HepG2 (cell line): ENCODE results near the gene ZMYND8. TPM values are rescaled to one million over a fixed set of nuclear protein-coding genes. Genes with fewer than 3 reads are reported as not detected.

Source experiments
- ATAC-seq: fragments of 200-7000 bp; cut with Tn5 transposase; 3 replicates; pipeline ENCODE4 v1.9.1; 2020; ENCODE audit warnings: mild to moderate bottlenecking, moderate library complexity
- BruUV-seq: library from RNA; stranded (reverse); fragments of 400-500 nt; replicated peaks from 2 replicates; lab custom pipeline; 2021; lab: Mats Ljungman, UMichigan
- CTCF ChIA-PET: fragments of 300-600 bp; formaldehyde crosslinking; extraction: SDS; loops from one replicate; lab custom pipeline; 2021; ENCODE audit warnings: low total read pairs, inconsistent platforms, low intra/inter-chr PET ratio; lab: Yijun Ruan, JAX
- POLR2A ChIA-PET: fragments of 350-600 bp; sonication (Branson Sonifier 250); formaldehyde crosslinking; loops from one replicate; lab custom pipeline; 2020; ENCODE audit warnings: antibody characterized with exemption, inconsistent platforms; lab: Yijun Ruan, JAX
- DNase-seq: peaks from one replicate; pipeline ENCODE4 v3.0.0-alpha.2; 2015; ENCODE audit warnings: low spot score
- FAIRE-seq: peaks from 3 replicates; lab custom pipeline; 2011; peaks lifted over from hg19 to GRCh38; lab: Jason Lieb, UNC
- H2AFZ ChIP-seq: one replicate; pipeline ENCODE4 v1.6.1; 2011; ENCODE audit warnings: low read length, inconsistent platforms
- H3K27ac ChIP-seq: fragments of 300-600 bp; 3 replicates; pipeline ENCODE4 v1.8.0; 2011; ENCODE audit warnings: mixed run types, mild to moderate bottlenecking, mixed read lengths, low read length, inconsistent platforms; ENCODE audit not compliant: insufficient read depth; ENCODE audit errors: extremely low read length
- H3K27me3 ChIP-seq, 2 experiments: fragments of 200-600 bp in 1 of 2; 2 replicates in 1 of 2; 3 replicates in 1 of 2; pipeline versions ENCODE4 v1.6.0 to v1.8.0; 2011; ENCODE audit warnings: low read length in 2 of 2, mild to moderate bottlenecking in 2 of 2, moderate library complexity in 2 of 2, inconsistent platforms in 1 of 2; ENCODE audit not compliant: insufficient read depth in 2 of 2, control insufficient read depth in 1 of 2
- H3K36me3 ChIP-seq, 2 experiments: fragments of 200-600 bp in 1 of 2; replicated peaks in 1 of 2; 2 replicates in 1 of 2; 3 replicates in 1 of 2; pipeline versions ENCODE4 v1.5.1 to v1.8.0; 2011; ENCODE audit warnings: low read length in 2 of 2, inconsistent platforms in 1 of 2; ENCODE audit not compliant: insufficient read depth in 2 of 2, control insufficient read depth in 1 of 2
- H3K4me1 ChIP-seq: 2 replicates; pipeline ENCODE4 v1.5.1; 2012; ENCODE audit warnings: low read length, inconsistent platforms; ENCODE audit not compliant: insufficient read depth
- H3K4me2 ChIP-seq: 2 replicates; pipeline ENCODE4 v1.6.0; 2011; ENCODE audit warnings: low read depth, low read length, inconsistent platforms
- H3K4me3 ChIP-seq, 3 experiments: fragments of 200-600 bp in 1 of 3; sonication (generic), shearing (Covaris generic) in 1 of 3; replicated peaks in 1 of 3; 2 replicates each; pipeline ENCODE4 v1.5.1; 2011 to 2016; ENCODE audit warnings: low read length in 3 of 3, inconsistent platforms in 2 of 3, low read depth in 2 of 3, mild to moderate bottlenecking in 2 of 3, control low read depth in 1 of 3, mixed read lengths in 1 of 3; ENCODE audit not compliant: insufficient read depth in 1 of 3
- H3K79me2 ChIP-seq: one replicate; pipeline ENCODE4 v1.6.1; 2011; ENCODE audit warnings: low read length, inconsistent platforms; ENCODE audit not compliant: insufficient read depth
- H3K9ac ChIP-seq: 2 replicates; pipeline ENCODE4 v1.6.0; 2011; ENCODE audit warnings: mild to moderate bottlenecking, low read depth, low read length, inconsistent platforms; ENCODE audit not compliant: insufficient read depth
- H3K9me3 ChIP-seq: 2 replicates; pipeline ENCODE4 v1.5.1; 2012; ENCODE audit warnings: mild to moderate bottlenecking, low read length
- H4K20me1 ChIP-seq: 2 replicates; pipeline ENCODE4 v1.6.0; 2011; ENCODE audit warnings: inconsistent platforms, mild to moderate bottlenecking, low read length, moderate library complexity; ENCODE audit not compliant: insufficient read depth
- ATRX ChIP-seq: sonication (generic); formaldehyde crosslinking; IDR thresholded peaks from 2 replicates; pipeline ENCODE4 v1.4.0; 2020; ENCODE audit warnings: missing genetic modification reagents, borderline replicate concordance
- CBX1 ChIP-seq: IDR thresholded peaks from one replicate; pipeline ENCODE4 v1.6.1; 2016; ENCODE audit warnings: antibody characterized with exemption, low read depth
- CEBPB ChIP-seq: IDR thresholded peaks from 2 replicates; pipeline ENCODE4 v1.6.1; 2011; ENCODE audit warnings: low read depth, low read length, improper control_type of control experiment, borderline replicate concordance
- HES4 ChIP-seq: sonication (generic); formaldehyde crosslinking; IDR thresholded peaks from 2 replicates; pipeline ENCODE4 v1.9.0; 2021; ENCODE audit warnings: mild to moderate bottlenecking, missing genetic modification reagents, borderline replicate concordance
- MXI1 ChIP-seq: IDR thresholded peaks from 3 replicates; pipeline ENCODE4 v1.6.1; 2012; ENCODE audit warnings: low read depth, low read length, inconsistent platforms, borderline replicate concordance
- RBAK ChIP-seq: sonication (generic); formaldehyde crosslinking; IDR thresholded peaks from 2 replicates; pipeline ENCODE4 v1.5.1; 2020; ENCODE audit warnings: mild to moderate bottlenecking, missing genetic modification reagents
- SAP130 ChIP-seq: IDR thresholded peaks from 2 replicates; pipeline ENCODE4 v1.6.1; 2016; ENCODE audit warnings: low read depth
- TEAD3 ChIP-seq: optimal IDR thresholded peaks from 2 replicates; pipeline ENCODE3; 2016; ENCODE audit warnings: borderline replicate concordance
- ZNF121 ChIP-seq: sonication (generic); formaldehyde crosslinking; IDR thresholded peaks from 2 replicates; pipeline ENCODE4 v1.5.0; 2020; ENCODE audit warnings: mild to moderate bottlenecking, missing genetic modification reagents
- ZNF30 ChIP-seq: sonication (generic); formaldehyde crosslinking; IDR thresholded peaks from 2 replicates; pipeline ENCODE4 v1.5.0; 2020; ENCODE audit warnings: mild to moderate bottlenecking, missing genetic modification reagents
- ZNF44 ChIP-seq: sonication (generic); formaldehyde crosslinking; IDR thresholded peaks from 2 replicates; pipeline ENCODE4 v1.5.1; 2020; ENCODE audit warnings: mild to moderate bottlenecking, missing genetic modification reagents
- WGBS: methylation state at CpG from one replicate; pipeline ENCODE4 v1.1.6; 2017; ENCODE audit warnings: low lambda C conversion rate; 5-methylcytosine and 5-hydroxymethylcytosine counted together
- in situ Hi-C: cut with HindIII; loops from 2 replicates; pipeline ENCODE4 v1.10.0; 2017; ENCODE audit warnings: low pct_unique_long_range_greater_than_20kb; ENCODE audit not compliant: extremely low pct_ligation_motif_present
- intact Hi-C: fragments of 100-400 bp; cut with micrococcal nuclease; formaldehyde crosslinking; loops from one replicate; pipeline ENCODE4 v1.10.0; 2022; ENCODE audit not compliant: unreplicated experiment
- polyA plus RNA-seq, 8 experiments: library from polyadenylated mRNA; depleted of rRNA in 3 of 8; stranded (reverse) in 7 of 8; unstranded in 1 of 8; fragments of >200 nt; fragmentation: Illumina TruSeq in 4 of 8; extraction: Trizol in 4 of 8; gene quantifications; 2 replicates each; pipeline versions ENCODE4 v1.2.1 to v1.2.3, GENCODE V29; 2011 to 2016; ENCODE audit warnings: low read depth in 4 of 8, missing spikeins in 1 of 8, mixed read lengths in 1 of 8; ENCODE audit not compliant: insufficient read depth in 1 of 8
- total RNA-seq, 5 experiments: library from RNA; depleted of rRNA; stranded (reverse); fragments of >200 nt; fragmentation: Illumina TruSeq; extraction: Trizol; gene quantifications; 2 replicates each; pipeline ENCODE4 v1.2.3, GENCODE V29; 2016; ENCODE audit warnings: low read depth in 1 of 5
- TF ChIP-seq, protein P1 (sequence below), 2 experiments: fragments of 450-650 bp in 1 of 2; sonication (generic) in 1 of 2; formaldehyde crosslinking in 1 of 2; IDR thresholded peaks; 2 replicates each; pipeline versions ENCODE4 v1.6.1 to v1.8.0; 2016 to 2022; ENCODE audit warnings: antibody characterized with exemption in 1 of 2, mild to moderate bottlenecking in 1 of 2, missing genetic modification reagents in 1 of 2
- TF ChIP-seq, protein P2 (sequence below): sonication (generic); formaldehyde crosslinking; IDR thresholded peaks from 2 replicates; pipeline ENCODE4 v1.8.1; 2023; ENCODE audit warnings: mild to moderate bottlenecking, missing genetic modification reagents

The ZMYND8 gene
- total and polyA plus RNA-seq, 2 of the 13 experiments (the other 11 are each of a cell fraction or from before 2014, with no cell fraction given): 53.9 to 84.7 TPM

DNA sequence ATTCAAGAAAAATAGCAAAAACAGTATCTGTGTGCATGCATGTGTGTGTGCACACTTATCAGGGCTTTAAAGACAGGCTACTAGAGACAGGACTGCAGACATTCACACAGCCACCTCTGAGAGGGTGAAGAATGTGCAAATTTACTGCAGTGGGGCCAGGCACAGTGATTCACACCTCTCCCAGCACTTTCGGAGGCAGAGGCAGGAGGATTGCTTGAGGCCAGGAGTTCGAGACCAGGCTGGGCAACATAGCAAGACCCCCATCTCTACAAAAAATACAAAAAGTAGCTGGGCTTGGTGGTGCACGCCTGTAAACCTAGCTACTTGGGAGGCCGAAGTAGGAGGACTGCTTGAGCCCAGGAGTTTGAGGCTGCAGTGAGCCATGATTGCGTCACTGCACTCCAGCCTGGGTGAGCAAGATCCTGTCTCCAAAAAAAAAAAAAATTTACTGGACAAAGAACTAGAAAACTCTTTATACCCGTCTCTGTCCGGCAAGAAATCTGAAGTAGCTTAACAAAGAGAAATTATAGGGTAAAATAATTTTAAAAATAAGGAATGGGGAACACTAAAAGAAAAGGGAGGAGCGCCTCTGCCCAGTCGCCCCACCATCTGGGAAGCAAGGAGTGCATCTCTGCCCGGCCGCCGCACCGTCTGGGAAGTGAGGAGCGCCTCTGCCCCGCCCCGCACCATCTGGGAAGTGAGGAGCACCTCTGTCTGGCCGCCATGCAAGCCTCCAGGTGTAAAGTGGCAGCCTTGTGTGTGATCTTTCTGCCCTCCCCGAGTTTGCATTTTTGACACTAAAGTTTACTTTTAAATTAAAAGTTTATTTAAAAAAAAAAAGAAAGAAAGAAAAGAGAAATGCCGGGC is 105.1 kb downstream of the ZMYND8 start:
- H3K27me3 ChIP-seq: no peaks in the 10 kb centered on the region
- ATAC-seq (peak; percentile 3; the same call in 2 of the 3 replicates), FAIRE-seq (no peak), DNase-seq (no peak)
- H3K9me3 ChIP-seq: no peaks in the 10 kb centered on the region
- POLR2A ChIA-PET: interaction anchor here (1.9 kb wide), 1 partner anchor 18 kb away, joined by 4 read pairs; no protein-coding TSS in a partner anchor
- CTCF ChIA-PET: no interaction called here
- H4K20me1 ChIP-seq: peaks cover 47% of the 10 kb centered on the region
- no peak overlapping the region for H3K9ac ChIP-seq
- peaks cover 36% of the 10 kb centered on the region for H3K4me1 ChIP-seq
- H3K36me3 ChIP-seq: peaks cover 54 to 85% of the 10 kb centered on the region in 2 experiments
- in situ Hi-C loops: no loop called here
- no peak overlapping the region for H2AFZ ChIP-seq
- H3K4me2 ChIP-seq: no peak overlapping the region
- BruUV-seq: no TSS peak
- peak overlapping the region; percentile 11 for H3K27ac ChIP-seq
- peaks cover 10% of the 10 kb centered on the region for H3K79me2 ChIP-seq
- intact Hi-C loops: loop anchor here (5.0 kb wide), 1 partner anchor 34 kb away; no protein-coding TSS in a partner anchor
- 96% methylated on average over 19 of the region's 19 CpGs for WGBS
- no peak overlapping the region for H3K4me3 ChIP-seq
- TF ChIP-seq MXI1 (no peak), ZNF44 (CRISPR knock-in tag) (no peak), CBX1 (no peak), RBAK (CRISPR knock-in tag) (no peak), CEBPB (peak; percentile 77; the same call in 1 of the 2 replicates), ZNF121 (peak; percentile 90), ZNF30 (CRISPR knock-in tag) (no peak), ATRX (CRISPR knock-in tag) (no peak), SAP130 (no peak), TEAD3 (peak; percentile 29), HES4 (CRISPR knock-in tag) (0 out of 2 replicates have a peak, but pooled peaks have one; percentile 39)
- TF ChIP-seq, protein P1, sequence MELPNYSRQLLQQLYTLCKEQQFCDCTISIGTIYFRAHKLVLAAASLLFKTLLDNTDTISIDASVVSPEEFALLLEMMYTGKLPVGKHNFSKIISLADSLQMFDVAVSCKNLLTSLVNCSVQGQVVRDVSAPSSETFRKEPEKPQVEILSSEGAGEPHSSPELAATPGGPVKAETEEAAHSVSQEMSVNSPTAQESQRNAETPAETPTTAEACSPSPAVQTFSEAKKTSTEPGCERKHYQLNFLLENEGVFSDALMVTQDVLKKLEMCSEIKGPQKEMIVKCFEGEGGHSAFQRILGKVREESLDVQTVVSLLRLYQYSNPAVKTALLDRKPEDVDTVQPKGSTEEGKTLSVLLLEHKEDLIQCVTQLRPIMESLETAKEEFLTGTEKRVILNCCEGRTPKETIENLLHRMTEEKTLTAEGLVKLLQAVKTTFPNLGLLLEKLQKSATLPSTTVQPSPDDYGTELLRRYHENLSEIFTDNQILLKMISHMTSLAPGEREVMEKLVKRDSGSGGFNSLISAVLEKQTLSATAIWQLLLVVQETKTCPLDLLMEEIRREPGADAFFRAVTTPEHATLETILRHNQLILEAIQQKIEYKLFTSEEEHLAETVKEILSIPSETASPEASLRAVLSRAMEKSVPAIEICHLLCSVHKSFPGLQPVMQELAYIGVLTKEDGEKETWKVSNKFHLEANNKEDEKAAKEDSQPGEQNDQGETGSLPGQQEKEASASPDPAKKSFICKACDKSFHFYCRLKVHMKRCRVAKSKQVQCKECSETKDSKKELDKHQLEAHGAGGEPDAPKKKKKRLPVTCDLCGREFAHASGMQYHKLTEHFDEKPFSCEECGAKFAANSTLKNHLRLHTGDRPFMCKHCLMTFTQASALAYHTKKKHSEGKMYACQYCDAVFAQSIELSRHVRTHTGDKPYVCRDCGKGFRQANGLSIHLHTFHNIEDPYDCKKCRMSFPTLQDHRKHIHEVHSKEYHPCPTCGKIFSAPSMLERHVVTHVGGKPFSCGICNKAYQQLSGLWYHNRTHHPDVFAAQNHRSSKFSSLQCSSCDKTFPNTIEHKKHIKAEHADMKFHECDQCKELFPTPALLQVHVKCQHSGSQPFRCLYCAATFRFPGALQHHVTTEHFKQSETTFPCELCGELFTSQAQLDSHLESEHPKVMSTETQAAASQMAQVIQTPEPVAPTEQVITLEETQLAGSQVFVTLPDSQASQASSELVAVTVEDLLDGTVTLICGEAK (IDR thresholded peaks at IDR 0.05): no peak
- TF ChIP-seq, protein P1 (CRISPR knock-in tag; IDR thresholded peaks at IDR 0.05): no peak
- TF ChIP-seq, protein P2, sequence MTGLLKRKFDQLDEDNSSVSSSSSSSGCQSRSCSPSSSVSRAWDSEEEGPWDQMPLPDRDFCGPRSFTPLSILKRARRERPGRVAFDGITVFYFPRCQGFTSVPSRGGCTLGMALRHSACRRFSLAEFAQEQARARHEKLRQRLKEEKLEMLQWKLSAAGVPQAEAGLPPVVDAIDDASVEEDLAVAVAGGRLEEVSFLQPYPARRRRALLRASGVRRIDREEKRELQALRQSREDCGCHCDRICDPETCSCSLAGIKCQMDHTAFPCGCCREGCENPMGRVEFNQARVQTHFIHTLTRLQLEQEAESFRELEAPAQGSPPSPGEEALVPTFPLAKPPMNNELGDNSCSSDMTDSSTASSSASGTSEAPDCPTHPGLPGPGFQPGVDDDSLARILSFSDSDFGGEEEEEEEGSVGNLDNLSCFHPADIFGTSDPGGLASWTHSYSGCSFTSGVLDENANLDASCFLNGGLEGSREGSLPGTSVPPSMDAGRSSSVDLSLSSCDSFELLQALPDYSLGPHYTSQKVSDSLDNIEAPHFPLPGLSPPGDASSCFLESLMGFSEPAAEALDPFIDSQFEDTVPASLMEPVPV (CRISPR knock-in tag): no peak
